Upper lobe of left lung (tissue), 6 donors: ENCODE results near the gene ADGRL3. TPM values are rescaled to one million over a fixed set of nuclear protein-coding genes. Genes with fewer than 3 reads are reported as not detected.

Experiments used
- ATAC-seq, 2 donors: fragments of 200-7000 bp; cut with Tn5 transposase; one replicate each; pipeline ENCODE4 v1.9.1; 2022; ENCODE audit warnings: mild to moderate bottlenecking in 2 of 2, moderate library complexity in 2 of 2; ENCODE audit not compliant: low FRiP score in 2 of 2
- DNase-seq, 2 donors: peaks; one replicate each; pipeline ENCODE4 v3.0.0-alpha.2; 2019 to 2020
- H3K27ac ChIP-seq, 4 donors: fragments of 200-600 bp; sonication (generic); one replicate each; pipeline ENCODE4 v1.5.1; 2016 to 2019
- H3K27me3 ChIP-seq, 4 donors: fragments of 200-600 bp; sonication (generic); one replicate each; pipeline ENCODE4 v1.5.1; 2017 to 2019
- H3K36me3 ChIP-seq, 4 donors: fragments of 200-600 bp; sonication (generic); one replicate each; pipeline ENCODE4 v1.5.1; 2016 to 2019
- H3K4me1 ChIP-seq, 4 donors: fragments of 200-600 bp; sonication (generic); one replicate each; pipeline ENCODE4 v1.5.1; 2018 to 2019
- H3K4me3 ChIP-seq, 4 donors: fragments of 200-600 bp; sonication (generic); one replicate each; pipeline ENCODE4 v1.5.1; 2017 to 2019; ENCODE audit warnings: mild to moderate bottlenecking in 2 of 4, moderate library complexity in 1 of 4
- H3K9me3 ChIP-seq, 4 donors: fragments of 200-600 bp; sonication (generic); one replicate each; pipeline ENCODE4 v1.5.1; 2018 to 2019
- EP300 ChIP-seq, 4 donors: sonication (generic); formaldehyde crosslinking; IDR thresholded peaks; one replicate each; pipeline ENCODE4 v1.5.1; 2017; ENCODE audit warnings: antibody characterized with exemption in 4 of 4, control low read depth in 2 of 4
- POLR2A ChIP-seq, 4 donors: fragments of 450-650 bp; IDR thresholded peaks; one replicate each; pipeline ENCODE4 v1.5.1; 2016 to 2017; ENCODE audit warnings: antibody characterized with exemption in 4 of 4, mild to moderate bottlenecking in 2 of 4
- POLR2AphosphoS5 ChIP-seq, 2 donors: sonication (generic); formaldehyde crosslinking; IDR thresholded peaks; one replicate each; pipeline ENCODE4 v1.5.1; 2017; ENCODE audit warnings: antibody characterized with exemption in 2 of 2
- WGBS, 2 donors: methylation state at CpG; one replicate each; pipeline ENCODE4 v1.1.5; 2017 to 2018; 5-methylcytosine and 5-hydroxymethylcytosine counted together
- total RNA-seq, 6 donors: library from RNA; depleted of rRNA in 4 of 6; stranded (reverse); fragments of >200 nt in 4 of 6; gene quantifications; one replicate each; pipeline versions ENCODE4 v1.1.0 to v1.2.1, GENCODE V29; 2016 to 2021
- TF ChIP-seq, protein P1 (sequence below), 6 experiments: fragments of 450-650 bp in 4 of 6; fragments of 200-600 bp in 2 of 6; sonication (generic) in 2 of 6; IDR thresholded peaks; one replicate each; pipeline ENCODE4 v1.5.1; 2016 to 2019; ENCODE audit warnings: antibody characterized with exemption in 6 of 6
- donor health status: DM: no; HTN: no; CAD: no; lungs with moderate emphysema.
- donor health status: DM: no; HTN: yes; CAD: no; lungs with severe emphysema.

ADGRL3 gene
- total RNA-seq, 6 donors from 2014 or later = 1.0 to 8.5 (median 2.9) TPM

GRCh38 chr4:61468024-61468720, 268.0 kb downstream of the ADGRL3 start:
- ATAC-seq (no peak), DNase-seq (no peak)
- Histone ChIP-seq H3K36me3 (no peaks in the 10 kb centered on the region), H3K4me3 (no peak overlapping the region), H3K4me1 (no peaks in the 10 kb centered on the region), H3K27ac (no peak overlapping the region), H3K27me3 (no peaks in the 10 kb centered on the region), H3K9me3 (no peaks in the 10 kb centered on the region)
- 70 to 82% methylated on average over 6 of the region's 6 CpGs for WGBS, 2 donors
- no peak for TF ChIP-seq POLR2AphosphoS5 (IDR thresholded peaks at IDR 0.05)
- TF ChIP-seq, protein P1, sequence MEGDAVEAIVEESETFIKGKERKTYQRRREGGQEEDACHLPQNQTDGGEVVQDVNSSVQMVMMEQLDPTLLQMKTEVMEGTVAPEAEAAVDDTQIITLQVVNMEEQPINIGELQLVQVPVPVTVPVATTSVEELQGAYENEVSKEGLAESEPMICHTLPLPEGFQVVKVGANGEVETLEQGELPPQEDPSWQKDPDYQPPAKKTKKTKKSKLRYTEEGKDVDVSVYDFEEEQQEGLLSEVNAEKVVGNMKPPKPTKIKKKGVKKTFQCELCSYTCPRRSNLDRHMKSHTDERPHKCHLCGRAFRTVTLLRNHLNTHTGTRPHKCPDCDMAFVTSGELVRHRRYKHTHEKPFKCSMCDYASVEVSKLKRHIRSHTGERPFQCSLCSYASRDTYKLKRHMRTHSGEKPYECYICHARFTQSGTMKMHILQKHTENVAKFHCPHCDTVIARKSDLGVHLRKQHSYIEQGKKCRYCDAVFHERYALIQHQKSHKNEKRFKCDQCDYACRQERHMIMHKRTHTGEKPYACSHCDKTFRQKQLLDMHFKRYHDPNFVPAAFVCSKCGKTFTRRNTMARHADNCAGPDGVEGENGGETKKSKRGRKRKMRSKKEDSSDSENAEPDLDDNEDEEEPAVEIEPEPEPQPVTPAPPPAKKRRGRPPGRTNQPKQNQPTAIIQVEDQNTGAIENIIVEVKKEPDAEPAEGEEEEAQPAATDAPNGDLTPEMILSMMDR (IDR thresholded peaks at IDR 0.05) = no peak
- no peak for TF ChIP-seq EP300 (IDR thresholded peaks at IDR 0.05)
- no peak for TF ChIP-seq POLR2A (IDR thresholded peaks at IDR 0.05)

GRCh38 chr4:61473306-61473705, 273.2 kb downstream of the ADGRL3 start:
- H3K27me3 ChIP-seq = no peaks in the 10 kb centered on the region
- H3K4me3 ChIP-seq = no peak overlapping the region
- no peak for TF ChIP-seq POLR2A (IDR thresholded peaks at IDR 0.05)
- TF ChIP-seq, protein P1 (IDR thresholded peaks at IDR 0.05) = no peak
- TF ChIP-seq EP300 (IDR thresholded peaks at IDR 0.05) = no peak
- TF ChIP-seq POLR2AphosphoS5 (IDR thresholded peaks at IDR 0.05) = no peak
- H3K27ac ChIP-seq = no peak overlapping the region
- H3K36me3 ChIP-seq = no peaks in the 10 kb centered on the region
- no peaks in the 10 kb centered on the region for H3K4me1 ChIP-seq
- ATAC-seq (no peak), DNase-seq (no peak)
- H3K9me3 ChIP-seq = no peaks in the 10 kb centered on the region
- WGBS, 2 donors = 65 to 76% methylated on average over 3 of the region's 3 CpGs

DNA sequence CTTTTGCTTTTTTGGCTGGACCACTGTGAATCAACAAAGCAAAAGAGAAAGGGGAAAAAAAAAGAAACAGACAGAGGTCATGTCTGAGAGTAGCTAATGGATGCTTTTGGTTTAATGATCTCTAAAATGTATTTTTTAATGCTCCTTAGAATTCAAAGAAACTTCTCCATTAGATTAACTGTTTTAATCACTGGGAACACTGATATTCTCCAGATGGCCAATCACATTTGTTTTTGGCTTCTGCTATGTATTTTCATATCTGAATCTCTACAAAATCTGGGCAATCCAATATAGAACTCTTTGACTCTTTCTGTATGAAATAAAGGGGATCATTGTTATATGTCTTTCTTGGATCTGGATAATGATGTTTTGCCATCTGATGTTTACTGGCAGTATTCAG, 278.2 kb downstream of the ADGRL3 start:
- TF ChIP-seq EP300 (IDR thresholded peaks at IDR 0.05) = no peak
- TF ChIP-seq, protein P1 (IDR thresholded peaks at IDR 0.05) = no peak
- TF ChIP-seq POLR2A (IDR thresholded peaks at IDR 0.05) = no peak
- TF ChIP-seq POLR2AphosphoS5 (IDR thresholded peaks at IDR 0.05) = no peak
- DNase-seq (no peak), ATAC-seq (no peak)
- Histone ChIP-seq H3K36me3 (no peaks in the 10 kb centered on the region), H3K27ac (no peak overlapping the region), H3K27me3 (no peaks in the 10 kb centered on the region), H3K4me1 (no peaks in the 10 kb centered on the region), H3K9me3 (no peaks in the 10 kb centered on the region), H3K4me3 (no peak overlapping the region)

GRCh38 chr4:61485056-61485455, 284.9 kb downstream of the ADGRL3 start:
- no peaks in the 10 kb centered on the region for H3K27me3 ChIP-seq
- TF ChIP-seq POLR2A (IDR thresholded peaks at IDR 0.05) = no peak
- TF ChIP-seq, protein P1 (IDR thresholded peaks at IDR 0.05) = no peak
- no peak for TF ChIP-seq POLR2AphosphoS5 (IDR thresholded peaks at IDR 0.05)
- H3K9me3 ChIP-seq = no peaks in the 10 kb centered on the region
- no peaks in the 10 kb centered on the region for H3K36me3 ChIP-seq
- no peak for ATAC-seq
- no peak overlapping the region for H3K4me3 ChIP-seq
- no peak for DNase-seq
- no peak overlapping the region for H3K27ac ChIP-seq
- 75 to 87% methylated on average over 3 of the region's 3 CpGs for WGBS, 2 donors
- H3K4me1 ChIP-seq = no peaks in the 10 kb centered on the region

GRCh38 chr4:61489927-61490326, 289.8 kb downstream of the ADGRL3 start:
- H3K9me3 ChIP-seq = no peaks in the 10 kb centered on the region
- no peaks in the 10 kb centered on the region for H3K36me3 ChIP-seq
- 68 to 77% methylated on average over 3 of the region's 3 CpGs for whole genome bisulfite sequencing, 2 donors
- H3K27ac ChIP-seq = no peak overlapping the region
- H3K4me3 ChIP-seq = no peak overlapping the region
- no peak for TF ChIP-seq EP300 (IDR thresholded peaks at IDR 0.05)
- TF ChIP-seq, protein P1 (IDR thresholded peaks at IDR 0.05) = no peak
- no peak for TF ChIP-seq POLR2A (IDR thresholded peaks at IDR 0.05)
- TF ChIP-seq POLR2AphosphoS5 (IDR thresholded peaks at IDR 0.05) = no peak
- no peaks in the 10 kb centered on the region for H3K4me1 ChIP-seq
- DNase-seq (no peak), ATAC-seq (no peak)
- H3K27me3 ChIP-seq = no peaks in the 10 kb centered on the region
